ENCODE measurements around the gene BMPR1A. TPM values are rescaled to one million over a fixed set of nuclear protein-coding genes. Genes with fewer than 3 reads are reported as not detected.

The BMPR1A gene
- total and polyA plus RNA-seq, 3 experiments from 2014 or later: 6.4 to 21.9 (median 20.9) TPM

GRCh38 chr10:86967481-86967941 lies 211.1 kb downstream of the BMPR1A start:
- H3K9me3 ChIP-seq (ENCODE audit: low read length): no peaks in the 10 kb centered on the region
- Mint-ChIP-seq H3K27ac (no peak overlapping the region), H3K36me3 (no peaks in the 10 kb centered on the region), H3K27me3 (peaks cover 0 to 4% of the 10 kb centered on the region in 2 donors), H3K4me1 (peaks cover 23 to 52% (median 36%) of the 10 kb centered on the region in 3 donors), H3K4me3 (no peak overlapping the region), H3K9me3 (no peaks in the 10 kb centered on the region)
- H3K36me3 ChIP-seq (ENCODE audit: insufficient read depth, low read length): no peaks in the 10 kb centered on the region
- ChIA-PET CTCF (interaction anchor here (1.2 to 5.5 kb wide), 4 partner anchors 8 to 28 kb away, joined by 3 to 61 read pairs (median 6); no protein-coding TSS in a partner anchor), POLR2A (no interaction called here)
- peak in 1 of 5 donors; percentile 39 for DNase-seq
- H3K4me1 ChIP-seq (ENCODE audit: insufficient read depth, low read length): peaks cover 46% of the 10 kb centered on the region
- no peak overlapping the region for H3K4me3 ChIP-seq (ENCODE audit: low read length)
- no peaks in the 10 kb centered on the region for H3K27me3 ChIP-seq (ENCODE audit: insufficient read depth, low read length, poor library complexity, severe bottlenecking)
- H3K27ac ChIP-seq (ENCODE audit: low read depth, low read length): no peak overlapping the region

GRCh38 chr10:86968271-86968993 lies 212.0 kb downstream of the BMPR1A start, which contains the start of gene ADIRF:
Gene ADIRF, plus strand, starts transcription at chr10:86968482. Its CDS starts 63 bp downstream, at chr10:86968545.
- no peaks in the 10 kb centered on the region for H3K9me3 ChIP-seq (ENCODE audit: low read length)
- Mint-ChIP-seq H3K4me3 (peak within 1 kb of the TSS in 4 of 7 donors; percentile 23 to 87 (median 44)), H3K27me3 (peaks cover 0 to 4% of the 10 kb centered on the region in 2 donors), H3K4me1 (peaks cover 28 to 55% (median 41%) of the 10 kb centered on the region in 3 donors), H3K27ac (peak within 1 kb of the TSS in 1 of 8 donors; percentile 96), H3K36me3 (no peaks in the 10 kb centered on the region), H3K9me3 (no peaks in the 10 kb centered on the region)
- no peaks in the 10 kb centered on the region for H3K27me3 ChIP-seq (ENCODE audit: insufficient read depth, low read length, poor library complexity, severe bottlenecking)
- H3K4me1 ChIP-seq (ENCODE audit: insufficient read depth, low read length): peaks cover 46% of the 10 kb centered on the region
- ChIA-PET CTCF (interaction anchor here (1.3 to 5.5 kb wide), 3 partner anchors 9 to 29 kb away, joined by 3 to 61 read pairs (median 6); no protein-coding TSS in a partner anchor), POLR2A (interaction anchor here (1.3 kb wide), 1 partner anchor 256 kb away, joined by 3 read pairs; no protein-coding TSS in a partner anchor)
- no peaks in the 10 kb centered on the region for H3K36me3 ChIP-seq (ENCODE audit: insufficient read depth, low read length)
- peak in 2 of 5 donors; percentile 32 to 49 for DNase-seq
- H3K4me3 ChIP-seq (ENCODE audit: low read length): no peak within 1 kb of the TSS
- H3K27ac ChIP-seq (ENCODE audit: low read depth, low read length): no peak within 1 kb of the TSS

GRCh38 chr10:86968994-86969355 lies 212.6 kb downstream of the BMPR1A start:
- Mint-ChIP-seq H3K4me1 (peaks cover 28 to 55% (median 41%) of the 10 kb centered on the region in 3 donors), H3K27me3 (peaks cover 0 to 4% of the 10 kb centered on the region in 2 donors), H3K4me3 (peak overlapping the region in 4 of 7 donors; percentile 23 to 87 (median 36)), H3K36me3 (no peaks in the 10 kb centered on the region), H3K9me3 (no peaks in the 10 kb centered on the region), H3K27ac (no peak overlapping the region)
- peaks cover 46% of the 10 kb centered on the region for H3K4me1 ChIP-seq (ENCODE audit: insufficient read depth, low read length)
- H3K36me3 ChIP-seq (ENCODE audit: insufficient read depth, low read length): no peaks in the 10 kb centered on the region
- ChIA-PET CTCF (interaction anchor here (1.3 to 5.5 kb wide), 2 partner anchors 23 to 29 kb away, joined by 6 to 61 read pairs; no protein-coding TSS in a partner anchor), POLR2A (interaction anchor here (1.3 kb wide), 1 partner anchor 257 kb away, joined by 3 read pairs; no protein-coding TSS in a partner anchor)
- DNase-seq: no peak
- H3K27ac ChIP-seq (ENCODE audit: low read depth, low read length): no peak overlapping the region
- H3K27me3 ChIP-seq (ENCODE audit: insufficient read depth, low read length, poor library complexity, severe bottlenecking): no peaks in the 10 kb centered on the region
- no peaks in the 10 kb centered on the region for H3K9me3 ChIP-seq (ENCODE audit: low read length)
- H3K4me3 ChIP-seq (ENCODE audit: low read length): no peak overlapping the region

- POLR2A ChIA-PET: no interaction called here
- no peak overlapping the region for H3K4me3 ChIP-seq (ENCODE audit: low read length)
- H3K4me3 Mint-ChIP-seq: peak overlapping the region in 6 of 7 donors; percentile 28 to 87 (median 48)
- H3K4me1 Mint-ChIP-seq: peaks cover 28 to 55% (median 41%) of the 10 kb centered on the region in 3 donors
- H3K27ac ChIP-seq (ENCODE audit: low read depth, low read length): no peak overlapping the region
- peak overlapping the region in 2 of 8 donors; percentile 68 to 96 for H3K27ac Mint-ChIP-seq
- no peaks in the 10 kb centered on the region for H3K27me3 ChIP-seq (ENCODE audit: insufficient read depth, low read length, poor library complexity, severe bottlenecking)
- no peaks in the 10 kb centered on the region for H3K9me3 Mint-ChIP-seq
- no peaks in the 10 kb centered on the region for H3K36me3 Mint-ChIP-seq
- CTCF ChIA-PET: interaction anchor here (1.3 to 5.5 kb wide), 2 partner anchors 23 to 30 kb away, joined by 6 to 61 read pairs; no protein-coding TSS in a partner anchor
- DNase-seq: no peak
- no peaks in the 10 kb centered on the region for H3K36me3 ChIP-seq (ENCODE audit: insufficient read depth, low read length)
- H3K9me3 ChIP-seq (ENCODE audit: low read length): no peaks in the 10 kb centered on the region
- peaks cover 46% of the 10 kb centered on the region for H3K4me1 ChIP-seq (ENCODE audit: insufficient read depth, low read length)
- H3K27me3 Mint-ChIP-seq: peaks cover 0 to 4% of the 10 kb centered on the region in 2 donors
Measured at GRCh38 chr10:86969421-86970041, 213.1 kb downstream of the BMPR1A start.

GRCh38 chr10:86970162-86970981 lies 214.0 kb downstream of the BMPR1A start:
- peaks cover 28 to 55% (median 38%) of the 10 kb centered on the region in 3 donors for H3K4me1 Mint-ChIP-seq
- H3K27ac Mint-ChIP-seq: peak overlapping the region; percentile 74 to 97 (median 89)
- peak overlapping the region; percentile 61 for H3K27ac ChIP-seq (ENCODE audit: low read depth, low read length)
- peak overlapping the region; percentile 76 to 92 (median 82) for H3K4me3 Mint-ChIP-seq
- ChIA-PET POLR2A (interaction anchor here (0.6 to 1.3 kb wide), 10 partner anchors 10 to 1854 kb away, joined by 3 to 9 read pairs (median 4); partner anchors contain the start of genes ATAD1, BMPR1A, GLUD1 and SHLD2), CTCF (interaction anchor here (1.0 to 5.5 kb wide), 4 partner anchors 14 to 31 kb away, joined by 4 to 61 read pairs (median 6); partner anchors contain the start of gene MMRN2)
- H3K4me1 ChIP-seq (ENCODE audit: insufficient read depth, low read length): peaks cover 46% of the 10 kb centered on the region
- no peaks in the 10 kb centered on the region for H3K27me3 ChIP-seq (ENCODE audit: insufficient read depth, low read length, poor library complexity, severe bottlenecking)
- peaks cover 0 to 2% of the 10 kb centered on the region in 2 donors for H3K27me3 Mint-ChIP-seq
- no peaks in the 10 kb centered on the region for H3K9me3 ChIP-seq (ENCODE audit: low read length)
- no peaks in the 10 kb centered on the region for H3K36me3 Mint-ChIP-seq
- H3K9me3 Mint-ChIP-seq: no peaks in the 10 kb centered on the region
- no peaks in the 10 kb centered on the region for H3K36me3 ChIP-seq (ENCODE audit: insufficient read depth, low read length)
- peak overlapping the region; percentile 71 for H3K4me3 ChIP-seq (ENCODE audit: low read length)
- no peak for DNase-seq

GRCh38 chr10:86970982-86971231 lies 214.5 kb downstream of the BMPR1A start:
- H3K4me1 Mint-ChIP-seq: peaks cover 24 to 50% (median 33%) of the 10 kb centered on the region in 3 donors

More at GRCh38 chr10:86970982-86971231, 214.5 kb downstream of the BMPR1A start:
- no peaks in the 10 kb centered on the region for H3K36me3 Mint-ChIP-seq
- Histone ChIP-seq H3K9me3 (ENCODE audit: low read length) (no peaks in the 10 kb centered on the region), H3K4me1 (ENCODE audit: insufficient read depth, low read length) (peaks cover 42% of the 10 kb centered on the region), H3K4me3 (ENCODE audit: low read length) (peak overlapping the region; percentile 71), H3K27me3 (ENCODE audit: insufficient read depth, low read length, poor library complexity, severe bottlenecking) (no peaks in the 10 kb centered on the region), H3K27ac (ENCODE audit: low read depth, low read length) (peak overlapping the region; percentile 61), H3K36me3 (ENCODE audit: insufficient read depth, low read length) (no peaks in the 10 kb centered on the region)
- ChIA-PET POLR2A (interaction anchor here (0.6 to 1.3 kb wide), 10 partner anchors 10 to 1854 kb away, joined by 3 to 9 read pairs (median 4); partner anchors contain the start of genes ATAD1, BMPR1A, GLUD1 and SHLD2), CTCF (interaction anchor here (1.0 to 1.7 kb wide), 3 partner anchors 14 to 31 kb away, joined by 4 to 7 read pairs (median 6); partner anchors contain the start of gene MMRN2)
- H3K27ac Mint-ChIP-seq: peak overlapping the region; percentile 74 to 97 (median 89)
- H3K9me3 Mint-ChIP-seq: no peaks in the 10 kb centered on the region
- H3K4me3 Mint-ChIP-seq: peak overlapping the region; percentile 76 to 92 (median 82)
- H3K27me3 Mint-ChIP-seq: peaks cover 0 to 2% of the 10 kb centered on the region in 2 donors
- DNase-seq: no peak

Measured in CD8-positive, alpha-beta memory T cell (primary cell).